GM10266 (cell line): Measurements from ENCODE around the gene TTLL12.

ENCODE experiments used
- DNase-seq: peaks from one replicate; pipeline ENCODE4 v3.0.0; 2012; ENCODE audit errors: extremely low spot score
- TF ChIP-seq, protein P1 (sequence below): IDR thresholded peaks from 2 replicates; pipeline ENCODE4 v1.5.1; 2012; ENCODE audit warnings: mild to moderate bottlenecking, low read depth; ENCODE audit not compliant: control insufficient read depth, insufficient read depth; ENCODE audit errors: missing control alignments

Gene TTLL12

DNA sequence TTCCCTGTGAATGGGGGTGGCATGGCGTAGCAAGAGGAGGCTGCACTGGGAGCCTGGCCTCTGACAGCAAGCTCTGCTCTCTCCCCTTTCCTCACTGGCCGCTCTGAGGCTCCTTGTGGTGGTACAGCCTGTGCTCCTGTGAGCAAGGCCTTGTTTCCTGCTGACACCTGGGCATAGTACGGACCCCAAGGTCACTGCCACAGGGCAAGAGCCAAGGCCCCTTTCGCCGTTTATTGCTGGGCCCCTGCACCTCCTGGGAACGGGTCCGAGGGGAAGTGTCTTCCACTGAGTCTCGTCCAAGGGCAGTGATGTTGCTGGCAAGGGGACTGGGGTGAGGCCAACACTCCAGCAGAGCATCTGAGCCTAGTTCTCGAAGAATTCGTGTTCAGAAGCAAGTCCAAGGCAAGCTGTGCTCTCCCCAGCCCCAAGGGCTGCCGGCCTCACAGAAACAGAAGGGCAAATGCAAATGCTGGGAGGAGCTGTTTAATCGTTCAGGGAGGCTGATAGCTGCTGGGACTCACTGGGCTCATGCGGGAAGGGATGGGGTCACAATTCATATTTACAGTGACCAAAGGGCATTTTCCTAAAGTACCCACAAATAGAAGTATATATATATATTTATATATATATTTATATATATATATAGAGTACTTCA lies 15.9 kb upstream of the TTLL12 start:
- no peak for DNase-seq
- TF ChIP-seq, protein P1, sequence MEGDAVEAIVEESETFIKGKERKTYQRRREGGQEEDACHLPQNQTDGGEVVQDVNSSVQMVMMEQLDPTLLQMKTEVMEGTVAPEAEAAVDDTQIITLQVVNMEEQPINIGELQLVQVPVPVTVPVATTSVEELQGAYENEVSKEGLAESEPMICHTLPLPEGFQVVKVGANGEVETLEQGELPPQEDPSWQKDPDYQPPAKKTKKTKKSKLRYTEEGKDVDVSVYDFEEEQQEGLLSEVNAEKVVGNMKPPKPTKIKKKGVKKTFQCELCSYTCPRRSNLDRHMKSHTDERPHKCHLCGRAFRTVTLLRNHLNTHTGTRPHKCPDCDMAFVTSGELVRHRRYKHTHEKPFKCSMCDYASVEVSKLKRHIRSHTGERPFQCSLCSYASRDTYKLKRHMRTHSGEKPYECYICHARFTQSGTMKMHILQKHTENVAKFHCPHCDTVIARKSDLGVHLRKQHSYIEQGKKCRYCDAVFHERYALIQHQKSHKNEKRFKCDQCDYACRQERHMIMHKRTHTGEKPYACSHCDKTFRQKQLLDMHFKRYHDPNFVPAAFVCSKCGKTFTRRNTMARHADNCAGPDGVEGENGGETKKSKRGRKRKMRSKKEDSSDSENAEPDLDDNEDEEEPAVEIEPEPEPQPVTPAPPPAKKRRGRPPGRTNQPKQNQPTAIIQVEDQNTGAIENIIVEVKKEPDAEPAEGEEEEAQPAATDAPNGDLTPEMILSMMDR: no peak

- TF ChIP-seq, protein P1: no peak
- no peak for DNase-seq
Observed at GRCh38 chr22:43202326-43202725, 15.4 kb upstream of the TTLL12 start.

DNA sequence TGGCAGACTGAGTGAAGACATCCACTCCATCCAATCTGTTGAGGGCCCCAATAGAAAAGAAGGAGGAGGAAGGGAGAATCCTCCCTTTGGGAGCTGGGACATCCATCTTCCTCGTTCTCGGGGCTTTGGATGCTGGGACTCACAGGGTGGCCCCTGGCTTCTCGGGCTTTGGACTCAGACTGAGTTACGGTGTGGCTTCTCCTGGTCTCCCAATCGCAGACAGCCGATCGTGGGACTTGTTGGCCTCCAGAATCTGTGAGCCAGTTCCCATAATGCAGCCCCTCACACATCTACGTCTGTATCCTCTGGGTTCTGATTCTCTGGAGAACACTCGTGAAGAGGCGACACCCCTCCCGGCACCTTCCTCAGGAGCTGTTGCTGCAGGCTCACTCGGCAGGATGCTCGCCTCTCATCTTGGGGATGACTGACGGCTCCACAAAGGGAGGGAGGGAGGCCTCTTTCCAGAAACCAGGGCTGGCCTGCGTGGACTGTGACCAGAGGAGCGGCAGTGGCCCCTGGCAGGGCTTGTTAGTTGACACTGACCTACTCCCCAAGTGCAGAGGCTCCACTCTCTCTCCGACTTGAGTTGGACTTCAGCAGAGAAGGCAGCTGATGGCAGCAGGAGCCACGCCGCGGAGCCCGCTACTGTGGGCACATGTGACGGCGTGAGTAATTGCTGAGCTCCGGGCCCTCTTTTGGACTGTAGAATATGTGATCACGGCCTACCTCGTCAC lies 14.7 kb upstream of the TTLL12 start:
- no peak for DNase-seq
- TF ChIP-seq, protein P1: no peak

GRCh38 chr22:43200555-43200954 lies 13.6 kb upstream of the TTLL12 start:
- no peak for DNase-seq
- TF ChIP-seq, protein P1: no peak

GRCh38 chr22:43200031-43200430 lies 13.1 kb upstream of the TTLL12 start:
- TF ChIP-seq, protein P1: no peak
- no peak for DNase-seq

- TF ChIP-seq, protein P1: no peak
- DNase-seq: no peak
Observed at GRCh38 chr22:43199541-43199940, 12.6 kb upstream of the TTLL12 start.

GRCh38 chr22:43198936-43199335 lies 12.0 kb upstream of the TTLL12 start:
- TF ChIP-seq, protein P1: no peak
- DNase-seq: no peak
